NCI-H1092 (cell line): ENCODE data around the gene RIN2.
A peak's percentile ranks its signal among the peaks of the same experiment; 100 is the strongest.
"Not testable (repeated sequence)": the region's sequence is repeated elsewhere in the genome, so short reads cannot be mapped to it uniquely, and the experiment has no call there.

ENCODE experiments used
- DNase-seq: peaks from one replicate; lab custom pipeline; 2025; lab: John Stamatoyannopoulos, UW

The RIN2 gene

GRCh38 chr20:19738951-19739350 is 19.1 kb upstream of the RIN2 start:
- DNase-seq = no peak

DNA sequence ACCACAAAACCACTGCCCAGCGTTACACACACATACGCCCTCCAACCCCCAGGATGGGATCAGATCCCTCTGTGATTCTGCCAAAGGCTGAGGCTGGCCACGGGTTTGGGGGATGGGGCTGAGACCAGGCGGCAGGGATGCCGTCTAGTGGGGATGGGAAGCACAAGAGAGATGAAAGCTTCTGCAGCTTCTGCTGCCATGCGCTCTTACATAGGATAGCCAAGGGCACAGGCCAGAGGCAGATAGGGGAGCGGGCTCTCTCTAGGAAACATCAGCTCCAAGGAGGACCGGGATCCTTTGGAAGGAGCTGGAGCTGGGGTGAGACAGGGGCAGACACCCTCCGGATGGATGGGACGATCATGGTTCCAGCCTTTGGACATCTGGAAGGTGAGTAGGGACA is 18.7 kb upstream of the RIN2 start:
- no peak for DNase-seq

DNA sequence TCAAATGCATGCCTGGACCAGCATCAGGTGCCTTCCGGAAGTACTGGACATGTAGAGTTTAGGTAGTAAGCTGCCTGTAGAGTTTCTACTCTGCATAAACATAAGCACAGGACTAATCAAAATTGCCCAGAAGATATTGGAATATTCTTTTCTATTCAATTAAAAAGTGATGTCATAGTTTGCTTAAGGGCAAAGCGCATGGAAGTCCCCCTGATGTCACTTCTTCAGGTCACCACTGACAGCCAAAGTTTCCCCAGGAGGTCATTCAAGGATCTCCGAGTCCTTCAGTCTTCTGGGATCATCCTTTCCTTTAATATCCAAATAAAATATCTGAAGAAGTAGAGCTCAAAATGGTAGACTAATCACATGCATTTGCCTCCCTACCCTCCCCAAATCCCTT is 17.5 kb upstream of the RIN2 start:
- no peak for DNase-seq

DNA sequence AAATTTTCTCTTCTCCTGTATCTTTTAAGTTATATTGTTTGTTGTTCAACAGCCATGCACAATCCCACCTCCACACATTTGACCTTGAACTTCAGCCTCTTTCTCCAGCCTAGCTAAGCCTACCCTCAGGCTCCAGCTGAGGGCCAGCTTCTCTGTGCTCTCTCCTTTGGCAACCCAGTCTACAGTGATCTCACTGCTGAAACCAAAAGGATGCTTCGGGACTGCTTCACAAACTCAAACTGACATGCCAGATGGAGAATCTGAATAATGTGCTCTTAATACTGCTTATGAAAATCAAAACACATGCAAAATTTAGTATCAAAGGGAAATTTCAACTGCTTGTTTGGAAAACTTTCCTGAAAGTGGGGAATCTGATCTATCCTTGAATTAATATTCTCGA is 16.1 kb upstream of the RIN2 start:
- DNase-seq = no peak

DNA sequence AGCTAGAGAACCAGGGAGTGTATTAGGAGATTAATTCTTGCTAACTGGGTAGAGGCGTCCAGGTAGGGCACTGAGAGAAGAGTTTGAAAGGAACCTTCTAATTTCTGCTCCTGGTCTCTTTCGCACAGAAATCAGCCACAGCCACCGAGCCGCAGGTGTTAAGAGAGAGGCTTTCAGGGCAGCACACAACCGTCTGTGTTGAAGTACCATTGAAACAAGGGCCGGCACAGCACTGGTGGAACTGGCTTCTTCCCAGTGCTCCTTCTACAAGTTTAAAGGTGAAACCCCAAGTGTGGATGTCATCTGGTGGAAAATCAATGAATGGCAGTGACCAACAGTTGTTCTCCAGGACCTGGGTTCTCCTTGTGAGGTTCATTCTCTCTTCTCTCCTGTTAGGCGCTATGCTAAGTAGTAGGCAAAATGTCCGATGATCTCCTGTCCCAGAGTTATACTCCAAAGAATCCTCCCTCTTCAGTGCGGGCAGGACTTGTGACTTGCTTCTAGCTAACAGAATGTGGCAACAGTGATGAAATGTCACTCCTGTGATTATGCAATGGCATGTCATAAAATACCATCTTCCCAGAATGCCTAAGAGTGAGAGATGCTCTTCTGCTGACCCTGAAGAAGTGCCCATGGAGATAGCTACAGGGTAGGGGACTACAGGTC is 15.0 kb upstream of the RIN2 start:
- DNase-seq = no peak

DNA sequence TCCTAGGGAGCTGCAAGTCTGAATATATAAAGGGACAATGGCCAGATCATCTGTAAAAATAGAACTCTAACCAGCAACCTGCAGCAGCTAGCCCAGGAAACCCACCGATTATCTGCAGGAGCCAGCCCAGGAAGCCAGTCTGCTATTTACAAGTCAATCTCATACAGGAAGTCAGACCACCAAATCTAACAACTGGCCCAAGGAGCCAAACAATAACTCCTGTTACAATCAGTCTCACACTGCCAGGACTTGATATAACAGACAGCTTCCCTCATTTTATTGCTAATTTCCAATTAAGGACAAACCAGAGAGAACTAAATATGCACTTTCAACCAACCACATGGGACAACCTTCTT is 14.4 kb upstream of the RIN2 start:
- no peak for DNase-seq

DNA sequence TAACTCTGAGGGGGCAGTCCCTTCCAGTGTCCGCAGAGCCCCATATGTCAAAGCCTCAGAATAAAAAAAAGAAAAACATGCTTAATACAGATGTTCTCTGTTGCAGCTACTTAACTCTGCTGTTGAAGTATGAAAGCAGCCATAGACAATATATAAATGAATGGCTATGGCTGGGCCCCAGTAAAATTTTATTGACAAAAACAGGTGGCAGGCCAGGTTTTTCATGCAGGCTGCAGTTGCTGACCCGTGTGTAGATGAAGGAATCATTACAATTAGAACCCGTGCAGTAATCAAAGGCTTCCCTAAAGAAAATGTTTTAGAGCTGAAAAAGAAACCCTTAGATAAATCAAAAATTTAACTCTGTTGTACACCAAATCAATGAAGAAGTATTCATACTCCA is 13.0 kb upstream of the RIN2 start:
- no peak for DNase-seq

GRCh38 chr20:19745584-19745983 is 12.5 kb upstream of the RIN2 start:
- DNase-seq = no peak

GRCh38 chr20:19746396-19746795 is 11.7 kb upstream of the RIN2 start:
- no peak for DNase-seq

DNA sequence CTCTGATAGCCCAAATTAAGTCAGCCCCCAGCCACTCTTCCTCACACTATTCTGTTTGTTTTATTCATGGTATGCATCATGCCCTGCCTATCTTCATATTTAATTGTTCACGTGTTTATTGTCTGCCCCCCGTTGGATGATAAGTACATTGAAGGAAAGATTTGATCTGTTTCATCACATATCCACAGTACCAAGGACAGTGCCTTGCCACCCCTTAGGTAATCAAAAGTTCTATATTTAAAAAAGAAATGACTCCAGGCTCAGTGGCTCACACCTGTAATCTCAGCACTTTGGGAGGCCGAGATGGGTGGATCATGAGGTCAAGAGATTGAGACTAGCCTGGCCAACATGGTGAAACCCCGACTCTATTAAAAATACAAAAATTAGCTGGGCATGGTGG is 10.2 kb upstream of the RIN2 start:
- no peak for DNase-seq

- DNase-seq = no peak
These were observed 9.4 kb upstream of the RIN2 start for GRCh38 chr20:19748681-19749080.

DNA sequence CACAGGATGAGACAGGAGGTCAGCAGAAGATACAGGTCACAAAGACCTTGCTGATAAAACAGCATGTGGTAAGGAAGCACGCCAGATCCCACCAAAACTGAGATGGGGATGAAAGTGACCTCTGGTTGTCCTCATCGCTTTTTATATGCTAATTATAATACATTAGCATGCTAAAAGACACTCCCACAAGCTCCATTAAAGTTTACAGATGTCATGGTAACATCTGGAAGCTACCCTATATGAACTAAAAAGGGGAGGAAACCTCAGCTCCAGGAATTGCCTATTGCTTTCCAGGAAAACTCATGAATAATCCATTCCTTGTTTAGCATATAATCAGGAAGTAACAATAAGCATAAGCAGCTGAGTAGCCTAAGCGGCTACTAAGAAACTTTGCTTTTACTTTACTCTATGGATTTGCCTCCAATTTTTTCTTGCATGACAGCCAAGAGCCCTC is 8.4 kb upstream of the RIN2 start:
- DNase-seq = no peak

GRCh38 chr20:19750101-19750606 is 7.9 kb upstream of the RIN2 start:
- DNase-seq = no peak

GRCh38 chr20:19750907-19751636 is 7.0 kb upstream of the RIN2 start:
- DNase-seq = no peak

DNA sequence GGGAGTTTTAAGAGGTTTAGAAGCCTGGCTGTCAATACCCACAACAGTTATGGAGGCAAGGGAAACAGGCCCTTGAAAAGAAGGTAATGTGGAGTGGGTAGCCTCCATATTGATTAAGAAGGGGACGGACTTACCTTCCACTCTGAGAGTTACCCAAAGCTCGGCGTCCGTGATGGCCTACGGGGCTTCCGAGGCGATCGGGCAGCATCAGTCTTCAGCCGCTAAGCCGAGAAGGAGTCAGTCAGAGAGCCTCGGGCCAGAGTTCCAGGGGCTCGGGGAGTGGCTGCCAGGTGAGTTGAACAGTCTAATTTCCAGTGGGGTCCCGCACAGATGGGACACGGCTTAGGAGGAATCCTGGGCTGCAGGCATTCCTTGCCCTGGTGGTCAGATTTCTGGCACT is 3.9 kb upstream of the RIN2 start:
- DNase-seq = not testable (repeated sequence)

DNA sequence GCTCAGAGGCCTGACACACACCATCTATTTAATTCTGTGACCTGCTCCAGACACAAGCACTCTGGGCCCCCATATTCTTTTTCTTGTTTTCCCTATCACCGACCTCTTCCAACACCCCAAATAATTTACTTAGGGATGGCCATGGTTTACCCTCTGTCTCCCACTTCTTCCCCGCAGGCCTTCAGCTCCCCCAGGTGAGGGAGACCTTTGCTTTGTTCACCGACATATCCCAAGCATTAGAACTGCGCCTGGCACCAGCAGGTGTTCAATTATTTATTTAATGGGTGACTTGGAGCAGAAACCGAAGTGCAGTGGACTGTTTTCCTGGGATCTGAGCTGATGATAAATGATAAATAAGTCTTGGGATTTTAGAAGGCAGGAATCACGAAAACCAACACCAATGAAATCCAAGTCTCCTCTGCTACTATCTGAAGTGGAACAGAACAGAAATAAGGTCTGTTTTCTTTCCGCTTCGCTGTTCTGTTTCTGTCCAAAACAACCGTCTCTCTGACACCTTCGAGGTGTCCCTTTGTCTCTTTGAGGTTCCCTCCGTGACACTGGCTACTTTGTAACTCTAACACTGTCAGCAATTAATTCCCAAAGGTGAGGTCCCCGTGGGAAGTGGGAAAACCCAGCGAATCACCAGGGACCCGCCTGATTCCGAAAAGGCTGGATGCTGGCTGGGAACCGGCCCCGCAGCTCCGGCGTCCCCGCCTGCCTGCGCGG is 1.1 kb upstream of the RIN2 start:
- no peak for DNase-seq

GRCh38 chr20:19757487-19758132 is 448 bp upstream of the RIN2 start:
- peak; percentile 67 for DNase-seq

DNA sequence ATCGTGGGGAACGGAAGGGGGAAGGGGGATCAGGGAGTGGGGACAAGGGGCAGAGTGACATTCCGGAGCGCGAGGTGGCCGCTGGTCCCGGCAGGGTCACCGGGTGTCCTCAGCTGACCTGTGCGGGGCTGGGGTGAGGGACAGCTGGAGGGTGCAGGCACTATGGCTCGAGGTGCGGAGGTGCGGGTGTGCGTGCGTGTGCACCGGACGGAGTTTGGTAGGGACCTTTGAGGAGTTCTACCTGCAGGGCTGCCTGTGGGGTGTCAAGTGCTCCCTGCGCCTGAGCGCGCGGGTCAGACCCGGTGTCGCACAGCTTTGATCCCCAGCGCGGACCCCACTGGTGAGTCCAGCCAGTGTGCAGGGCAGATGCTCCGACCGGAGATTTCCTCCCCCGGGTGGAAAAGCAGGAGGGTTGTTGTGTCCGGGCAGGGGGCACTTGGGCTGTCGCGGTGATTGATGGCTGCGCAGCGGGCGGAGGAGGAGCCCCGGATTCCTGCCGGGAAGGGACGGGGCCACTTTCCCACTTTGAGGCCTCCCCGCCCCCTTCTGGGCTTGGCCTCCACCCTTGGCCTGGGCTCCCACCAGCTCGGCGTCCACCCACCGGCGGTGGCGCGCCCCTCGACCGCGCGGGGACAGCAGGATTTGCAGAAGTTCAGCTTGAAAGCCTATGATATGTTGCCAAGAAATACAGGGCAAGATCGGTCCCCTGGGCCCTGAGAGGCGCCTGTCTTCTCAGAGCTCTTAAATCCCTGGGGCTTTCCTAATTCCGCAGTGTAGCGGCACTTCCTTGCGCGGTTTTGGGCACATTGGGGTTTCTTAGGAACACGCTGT is 658 bp downstream of the RIN2 start:
- DNase-seq = no peak

GRCh38 chr20:19760371-19760721 is 2.3 kb downstream of the RIN2 start:
- no peak for DNase-seq

GRCh38 chr20:19761326-19761725 is 3.3 kb downstream of the RIN2 start:
- DNase-seq = no peak

DNA sequence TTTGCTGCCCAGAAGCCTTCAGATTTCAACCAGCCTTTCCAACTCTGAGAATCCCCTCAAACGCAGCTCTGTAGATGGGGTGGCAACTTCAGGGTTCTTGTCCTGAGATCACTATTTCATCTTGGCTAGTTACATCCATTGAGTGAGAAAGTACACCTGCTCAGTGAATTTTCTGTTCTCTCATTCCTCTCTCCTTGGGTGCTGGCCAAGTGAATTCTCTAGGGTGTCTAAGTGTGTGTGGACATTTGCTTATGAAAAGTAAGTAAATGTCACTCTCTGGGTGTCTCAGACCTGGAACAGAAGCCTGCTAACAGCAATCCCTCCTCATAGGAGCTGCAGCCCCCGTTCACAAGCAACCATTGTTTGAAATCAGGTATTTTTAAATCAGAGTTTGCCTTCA is 3.8 kb downstream of the RIN2 start:
- DNase-seq = no peak

GRCh38 chr20:19764207-19764606 is 6.1 kb downstream of the RIN2 start:
- no peak for DNase-seq
